GM12891 (cell line): ENCODE data around the gene PTPN13.

Source experiments
- POLR2A ChIP-seq: IDR thresholded peaks from 2 replicates; pipeline ENCODE4 v1.6.1; 2011; ENCODE audit warnings: low read depth, low read length, control low read depth
- POLR2AphosphoS5 ChIP-seq: IDR thresholded peaks from 2 replicates; pipeline ENCODE4 v1.6.1; 2011; ENCODE audit warnings: low read depth, low read length, control low read depth

- no peak for TF ChIP-seq POLR2A
- TF ChIP-seq POLR2AphosphoS5: no peak
Observed at GRCh38 chr4:86749121-86749520, 155.0 kb downstream of the PTPN13 start.
